ENCODE results near the gene AFF3.

GRCh38 chr2:99938250-99938649, 204.1 kb downstream of the AFF3 start:
- TF ChIP-seq, protein P1, sequence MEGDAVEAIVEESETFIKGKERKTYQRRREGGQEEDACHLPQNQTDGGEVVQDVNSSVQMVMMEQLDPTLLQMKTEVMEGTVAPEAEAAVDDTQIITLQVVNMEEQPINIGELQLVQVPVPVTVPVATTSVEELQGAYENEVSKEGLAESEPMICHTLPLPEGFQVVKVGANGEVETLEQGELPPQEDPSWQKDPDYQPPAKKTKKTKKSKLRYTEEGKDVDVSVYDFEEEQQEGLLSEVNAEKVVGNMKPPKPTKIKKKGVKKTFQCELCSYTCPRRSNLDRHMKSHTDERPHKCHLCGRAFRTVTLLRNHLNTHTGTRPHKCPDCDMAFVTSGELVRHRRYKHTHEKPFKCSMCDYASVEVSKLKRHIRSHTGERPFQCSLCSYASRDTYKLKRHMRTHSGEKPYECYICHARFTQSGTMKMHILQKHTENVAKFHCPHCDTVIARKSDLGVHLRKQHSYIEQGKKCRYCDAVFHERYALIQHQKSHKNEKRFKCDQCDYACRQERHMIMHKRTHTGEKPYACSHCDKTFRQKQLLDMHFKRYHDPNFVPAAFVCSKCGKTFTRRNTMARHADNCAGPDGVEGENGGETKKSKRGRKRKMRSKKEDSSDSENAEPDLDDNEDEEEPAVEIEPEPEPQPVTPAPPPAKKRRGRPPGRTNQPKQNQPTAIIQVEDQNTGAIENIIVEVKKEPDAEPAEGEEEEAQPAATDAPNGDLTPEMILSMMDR (IDR thresholded peaks at IDR 0.05), result no peak
- TF ChIP-seq POLR2A (IDR thresholded peaks at IDR 0.05), result no peak
- no peak for TF ChIP-seq POLR2AphosphoS5 (IDR thresholded peaks at IDR 0.05)
- no peak for TF ChIP-seq EP300 (IDR thresholded peaks at IDR 0.05; ENCODE audit: low read depth)
